Panc1 (cell line): ENCODE results near the gene DNAL4. TPM values are rescaled to one million over a fixed set of nuclear protein-coding genes. Genes with fewer than 3 reads are reported as not detected.

Source experiments
- ATAC-seq: fragments of 200-7000 bp; cut with Tn5 transposase; 2 replicates; pipeline ENCODE4 v1.9.1; 2020; ENCODE audit warnings: mild to moderate bottlenecking, moderate library complexity
- BruUV-seq: library from RNA; stranded (reverse); fragments of 400-500 nt; replicated peaks from 2 replicates; lab custom pipeline; 2021; lab: Mats Ljungman, UMichigan
- CTCF ChIA-PET: fragments of 300-600 bp; sonication (Branson Sonifier 250); formaldehyde crosslinking; loops from one replicate; lab custom pipeline; 2022; ENCODE audit warnings: antibody characterized with exemption; lab: Charles Lee
- POLR2A ChIA-PET: fragments of 300-600 bp; sonication (Branson Sonifier 250); formaldehyde crosslinking; loops from one replicate; lab custom pipeline; 2022; ENCODE audit warnings: antibody characterized with exemption; lab: Charles Lee
- DNase-seq: peaks from one replicate; pipeline ENCODE4 v3.0.0-alpha.2; 2010; ENCODE audit warnings: low read depth, low spot score
- H3K27ac ChIP-seq: 2 replicates; pipeline ENCODE4 v1.5.1; 2011; ENCODE audit warnings: mild to moderate bottlenecking, low read length, inconsistent platforms
- H3K27me3 ChIP-seq: fragments of 200-500 bp; sonication (Bioruptor generic); 2 replicates; pipeline ENCODE4 v1.6.0; 2014; ENCODE audit warnings: low read length, inconsistent platforms; ENCODE audit not compliant: control insufficient read depth, insufficient read depth
- H3K36me3 ChIP-seq: fragments of 200-500 bp; sonication (Bioruptor generic); 2 replicates; pipeline ENCODE4 v1.5.1; 2014; ENCODE audit warnings: inconsistent platforms, mild to moderate bottlenecking, low read length, moderate library complexity; ENCODE audit not compliant: control insufficient read depth, insufficient read depth
- H3K4me1 ChIP-seq: 2 replicates; pipeline ENCODE4 v1.5.1; 2011; ENCODE audit warnings: inconsistent platforms, mild to moderate bottlenecking, low read length, moderate library complexity; ENCODE audit not compliant: control insufficient read depth, insufficient read depth
- H3K4me3 ChIP-seq, 2 experiments: 2 replicates each; pipeline ENCODE4 v1.5.1; 2011 to 2012; ENCODE audit warnings: low read depth in 2 of 2, low read length in 2 of 2, mild to moderate bottlenecking in 2 of 2, inconsistent platforms in 1 of 2, moderate library complexity in 1 of 2
- H3K9me3 ChIP-seq: fragments of 200-500 bp; sonication (Bioruptor generic); 2 replicates; pipeline ENCODE4 v1.5.1; 2014; ENCODE audit warnings: low read depth, mild to moderate bottlenecking, inconsistent platforms, low read length, moderate library complexity; ENCODE audit not compliant: control insufficient read depth, insufficient read depth
- POLR2AphosphoS5 ChIP-seq: IDR thresholded peaks from 2 replicates; pipeline ENCODE4 v1.6.1; 2012; ENCODE audit warnings: mild to moderate bottlenecking, low read depth, low read length, moderate library complexity
- SIN3A ChIP-seq: IDR thresholded peaks from 2 replicates; pipeline ENCODE4 v1.6.1; 2012; ENCODE audit warnings: low read depth, mild to moderate bottlenecking, low read length, moderate library complexity, borderline replicate concordance; ENCODE audit not compliant: insufficient read depth
- TCF7L2 ChIP-seq: IDR thresholded peaks from 2 replicates; pipeline ENCODE4 v1.6.1; 2011; ENCODE audit warnings: mild to moderate bottlenecking, low read depth, low read length, inconsistent platforms
- in situ Hi-C: cut with HindIII; loops from 2 replicates; pipeline ENCODE4 v1.10.0; 2016; ENCODE audit warnings: low sequenced_read_pairs, low pct_unique_long_range_greater_than_20kb
- intact Hi-C: fragments of 100-400 bp; cut with micrococcal nuclease; formaldehyde crosslinking; loops from one replicate; pipeline ENCODE4 v1.10.0; 2022; ENCODE audit not compliant: unreplicated experiment
- total RNA-seq: library from RNA; stranded (reverse); gene quantifications from one replicate; pipeline ENCODE4 v1.2.1, GENCODE V29; 2021; ENCODE audit not compliant: unreplicated experiment
- TF ChIP-seq, protein P1 (sequence below): fragments of 450-650 bp; IDR thresholded peaks from 2 replicates; pipeline ENCODE4 v1.5.1; 2017; ENCODE audit warnings: mild to moderate bottlenecking
- TF ChIP-seq, protein P2 (sequence below), 2 experiments: IDR thresholded peaks; 2 replicates each; pipeline ENCODE4 v1.6.1; 2011 to 2012; ENCODE audit warnings: low read depth in 2 of 2, control low read depth in 1 of 2, low read length in 1 of 2, mild to moderate bottlenecking in 1 of 2, moderate library complexity in 1 of 2; ENCODE audit not compliant: insufficient read depth in 1 of 2

DNAL4 gene
- total RNA-seq, 1 experiment from 2014 or later, result 10.5 TPM

DNA sequence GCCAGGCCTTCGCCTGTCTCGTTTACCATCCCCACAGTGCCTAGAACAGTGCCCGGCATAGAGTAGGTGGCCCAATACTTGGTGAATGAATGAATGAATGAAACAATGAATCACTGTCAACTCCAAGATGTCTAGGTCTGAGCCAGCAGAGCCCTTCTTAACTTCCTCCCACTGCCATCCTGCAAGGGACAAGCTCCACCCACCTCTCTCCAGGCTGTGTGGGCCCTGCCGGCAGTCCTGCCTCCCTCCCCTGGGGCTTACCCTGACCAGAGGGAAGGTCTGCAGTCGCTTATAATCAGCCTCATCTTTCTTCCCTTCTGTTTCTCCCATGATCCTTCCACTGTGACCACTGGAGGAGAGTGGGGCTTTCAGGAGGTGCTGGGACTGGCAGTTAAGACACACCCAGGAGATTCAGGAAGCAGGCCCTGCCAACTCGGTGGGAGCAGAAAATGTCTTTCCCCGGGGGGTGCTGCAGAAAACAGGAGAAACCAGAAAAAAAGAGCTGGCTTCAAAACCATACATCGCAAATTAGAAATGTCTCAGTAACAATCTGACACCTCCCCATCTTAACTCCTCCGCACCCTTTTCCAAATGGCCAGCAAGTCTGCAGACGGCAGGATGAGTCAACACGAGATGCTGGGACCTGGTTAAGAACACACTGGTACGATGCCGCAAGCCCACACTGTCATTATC is 11.4 kb downstream of the DNAL4 start:
- DNase-seq, result no peak
- in situ Hi-C loops, result no loop called here
- POLR2A ChIA-PET, result no interaction called here
- Histone ChIP-seq H3K4me1 (no peaks in the 10 kb centered on the region), H3K27me3 (no peaks in the 10 kb centered on the region), H3K27ac (no peak overlapping the region), H3K9me3 (no peaks in the 10 kb centered on the region), H3K4me3 (no peak overlapping the region), H3K36me3 (no peaks in the 10 kb centered on the region)
- TF ChIP-seq SIN3A, result no peak
- TF ChIP-seq, protein P1, sequence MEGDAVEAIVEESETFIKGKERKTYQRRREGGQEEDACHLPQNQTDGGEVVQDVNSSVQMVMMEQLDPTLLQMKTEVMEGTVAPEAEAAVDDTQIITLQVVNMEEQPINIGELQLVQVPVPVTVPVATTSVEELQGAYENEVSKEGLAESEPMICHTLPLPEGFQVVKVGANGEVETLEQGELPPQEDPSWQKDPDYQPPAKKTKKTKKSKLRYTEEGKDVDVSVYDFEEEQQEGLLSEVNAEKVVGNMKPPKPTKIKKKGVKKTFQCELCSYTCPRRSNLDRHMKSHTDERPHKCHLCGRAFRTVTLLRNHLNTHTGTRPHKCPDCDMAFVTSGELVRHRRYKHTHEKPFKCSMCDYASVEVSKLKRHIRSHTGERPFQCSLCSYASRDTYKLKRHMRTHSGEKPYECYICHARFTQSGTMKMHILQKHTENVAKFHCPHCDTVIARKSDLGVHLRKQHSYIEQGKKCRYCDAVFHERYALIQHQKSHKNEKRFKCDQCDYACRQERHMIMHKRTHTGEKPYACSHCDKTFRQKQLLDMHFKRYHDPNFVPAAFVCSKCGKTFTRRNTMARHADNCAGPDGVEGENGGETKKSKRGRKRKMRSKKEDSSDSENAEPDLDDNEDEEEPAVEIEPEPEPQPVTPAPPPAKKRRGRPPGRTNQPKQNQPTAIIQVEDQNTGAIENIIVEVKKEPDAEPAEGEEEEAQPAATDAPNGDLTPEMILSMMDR, result no peak
- TF ChIP-seq POLR2AphosphoS5, result no peak
- intact Hi-C loops, result no loop called here
- no TSS peak for BruUV-seq
- CTCF ChIA-PET, result interaction anchor here (0.6 to 1.4 kb wide), 2 partner anchors 14 to 312 kb away, joined by 3 read pairs; no protein-coding TSS in a partner anchor
- ATAC-seq, result no peak; the same call in 1 of the 2 replicates

DNA sequence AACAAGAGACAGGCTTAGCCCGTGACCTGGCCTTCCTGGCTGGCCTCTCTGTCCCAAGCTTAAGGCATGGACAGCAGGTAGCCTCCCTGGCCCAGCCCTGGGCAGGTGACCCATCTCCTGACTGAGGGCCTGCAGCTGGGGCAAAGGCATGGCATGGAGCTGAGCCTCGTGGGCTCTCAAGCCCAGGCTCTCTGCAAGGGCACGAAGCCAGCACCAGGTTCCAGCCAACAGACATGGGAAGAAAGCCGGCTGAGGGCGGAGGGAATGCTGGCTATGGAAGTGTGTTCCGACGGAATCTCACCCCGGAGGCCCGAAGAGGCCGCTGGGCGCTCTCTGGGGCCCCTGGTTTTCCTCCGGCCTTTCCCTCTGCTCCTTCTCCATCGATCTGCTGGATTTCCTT is 12.9 kb downstream of the DNAL4 start:
- ChIA-PET CTCF (interaction anchor here (1.1 kb wide), 1 partner anchor 12 kb away, joined by 4 read pairs; no protein-coding TSS in a partner anchor), POLR2A (interaction anchor here (0.6 kb wide), 1 partner anchor 78 kb away, joined by 4 read pairs; no protein-coding TSS in a partner anchor)
- Histone ChIP-seq H3K4me3 (no peak overlapping the region), H3K36me3 (no peaks in the 10 kb centered on the region), H3K27me3 (no peaks in the 10 kb centered on the region), H3K4me1 (no peaks in the 10 kb centered on the region), H3K9me3 (no peaks in the 10 kb centered on the region), H3K27ac (no peak overlapping the region)
- intact Hi-C loops, result no loop called here
- TF ChIP-seq SIN3A (no peak), TCF7L2 (no peak), POLR2AphosphoS5 (no peak)
- TF ChIP-seq, protein P1, result no peak
- TF ChIP-seq, protein P2, sequence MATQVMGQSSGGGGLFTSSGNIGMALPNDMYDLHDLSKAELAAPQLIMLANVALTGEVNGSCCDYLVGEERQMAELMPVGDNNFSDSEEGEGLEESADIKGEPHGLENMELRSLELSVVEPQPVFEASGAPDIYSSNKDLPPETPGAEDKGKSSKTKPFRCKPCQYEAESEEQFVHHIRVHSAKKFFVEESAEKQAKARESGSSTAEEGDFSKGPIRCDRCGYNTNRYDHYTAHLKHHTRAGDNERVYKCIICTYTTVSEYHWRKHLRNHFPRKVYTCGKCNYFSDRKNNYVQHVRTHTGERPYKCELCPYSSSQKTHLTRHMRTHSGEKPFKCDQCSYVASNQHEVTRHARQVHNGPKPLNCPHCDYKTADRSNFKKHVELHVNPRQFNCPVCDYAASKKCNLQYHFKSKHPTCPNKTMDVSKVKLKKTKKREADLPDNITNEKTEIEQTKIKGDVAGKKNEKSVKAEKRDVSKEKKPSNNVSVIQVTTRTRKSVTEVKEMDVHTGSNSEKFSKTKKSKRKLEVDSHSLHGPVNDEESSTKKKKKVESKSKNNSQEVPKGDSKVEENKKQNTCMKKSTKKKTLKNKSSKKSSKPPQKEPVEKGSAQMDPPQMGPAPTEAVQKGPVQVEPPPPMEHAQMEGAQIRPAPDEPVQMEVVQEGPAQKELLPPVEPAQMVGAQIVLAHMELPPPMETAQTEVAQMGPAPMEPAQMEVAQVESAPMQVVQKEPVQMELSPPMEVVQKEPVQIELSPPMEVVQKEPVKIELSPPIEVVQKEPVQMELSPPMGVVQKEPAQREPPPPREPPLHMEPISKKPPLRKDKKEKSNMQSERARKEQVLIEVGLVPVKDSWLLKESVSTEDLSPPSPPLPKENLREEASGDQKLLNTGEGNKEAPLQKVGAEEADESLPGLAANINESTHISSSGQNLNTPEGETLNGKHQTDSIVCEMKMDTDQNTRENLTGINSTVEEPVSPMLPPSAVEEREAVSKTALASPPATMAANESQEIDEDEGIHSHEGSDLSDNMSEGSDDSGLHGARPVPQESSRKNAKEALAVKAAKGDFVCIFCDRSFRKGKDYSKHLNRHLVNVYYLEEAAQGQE (IDR thresholded peaks at IDR 0.05; ENCODE audit: insufficient read depth in 1 of 2, low read depth in 2 of 2, low read length in 1 of 2), result no peak
- ATAC-seq, result peak; percentile 42; the same call in 1 of the 2 replicates
- BruUV-seq, result no TSS peak
- no peak for DNase-seq
- in situ Hi-C loops, result no loop called here
